OCI-LY1 (cell line): ENCODE measurements around the gene DIAPH2.

Source experiments
- CTCF ChIP-seq: fragments of 200-600 bp; sonication (generic), shearing (Covaris generic); IDR thresholded peaks from 2 replicates; pipeline ENCODE4 v1.5.1; 2017; ENCODE audit warnings: mild to moderate bottlenecking, antibody characterized with exemption, low read length, moderate library complexity, mixed read lengths
- EZH2 ChIP-seq: fragments of 200-600 bp; sonication (generic), shearing (Covaris generic); IDR thresholded peaks from 2 replicates; pipeline ENCODE4 v1.8.0; 2017; ENCODE audit warnings: borderline replicate concordance, mixed run types, mild to moderate bottlenecking, antibody characterized with exemption, low read length, moderate library complexity, mixed read lengths

- TF ChIP-seq CTCF (no peak), EZH2 (no peak)
Measured at GRCh38 chrX:96682516-96682915, 2.1 kb upstream of the DIAPH2 start.
